Measurements from ENCODE around the gene SMAD9. TPM values are rescaled to one million over a fixed set of nuclear protein-coding genes. Genes with fewer than 3 reads are reported as not detected.
A peak's percentile ranks its signal among the peaks of the same experiment; 100 is the strongest.

The SMAD9 gene
- total RNA-seq, 4 donors from 2014 or later: 0.88 to 7.8 (median 2.9) TPM

DNA sequence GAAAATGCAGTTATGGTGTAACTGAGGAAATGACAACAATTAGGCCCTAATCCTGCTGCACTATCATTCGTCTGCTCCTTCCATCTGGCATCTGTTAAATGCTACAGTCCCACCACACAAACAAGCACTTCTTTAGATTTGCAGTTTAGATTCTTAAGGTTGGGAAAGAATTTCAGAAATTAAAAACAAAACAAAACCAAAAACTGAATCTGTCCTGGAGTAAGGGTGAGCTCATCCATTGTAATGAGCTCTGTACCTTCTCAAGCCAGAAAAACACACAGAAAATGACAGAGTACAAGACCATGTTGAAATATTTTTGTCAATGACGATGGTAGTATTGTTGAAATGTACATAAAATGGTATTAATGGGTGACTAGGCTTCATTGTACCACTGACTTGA lies 28.3 kb downstream of the SMAD9 start:
- Histone ChIP-seq H3K27ac (no peak overlapping the region), H3K27me3 (no peaks in the 10 kb centered on the region), H3K9me3 (no peaks in the 10 kb centered on the region), H3K4me3 (no peak overlapping the region), H3K36me3 (no peaks in the 10 kb centered on the region), H3K4me1 (peaks cover 0 to 6% (median 0%) of the 10 kb centered on the region in 3 donors)
- no peak for DNase-seq
- WGBS, 2 donors: 67 to 82% methylated on average over 2 of the region's 2 CpGs
- intact Hi-C loops (cut with DNase I): no loop called here
- no peak for TF ChIP-seq POLR2A (IDR thresholded peaks at IDR 0.05)
- TF ChIP-seq, protein P1, sequence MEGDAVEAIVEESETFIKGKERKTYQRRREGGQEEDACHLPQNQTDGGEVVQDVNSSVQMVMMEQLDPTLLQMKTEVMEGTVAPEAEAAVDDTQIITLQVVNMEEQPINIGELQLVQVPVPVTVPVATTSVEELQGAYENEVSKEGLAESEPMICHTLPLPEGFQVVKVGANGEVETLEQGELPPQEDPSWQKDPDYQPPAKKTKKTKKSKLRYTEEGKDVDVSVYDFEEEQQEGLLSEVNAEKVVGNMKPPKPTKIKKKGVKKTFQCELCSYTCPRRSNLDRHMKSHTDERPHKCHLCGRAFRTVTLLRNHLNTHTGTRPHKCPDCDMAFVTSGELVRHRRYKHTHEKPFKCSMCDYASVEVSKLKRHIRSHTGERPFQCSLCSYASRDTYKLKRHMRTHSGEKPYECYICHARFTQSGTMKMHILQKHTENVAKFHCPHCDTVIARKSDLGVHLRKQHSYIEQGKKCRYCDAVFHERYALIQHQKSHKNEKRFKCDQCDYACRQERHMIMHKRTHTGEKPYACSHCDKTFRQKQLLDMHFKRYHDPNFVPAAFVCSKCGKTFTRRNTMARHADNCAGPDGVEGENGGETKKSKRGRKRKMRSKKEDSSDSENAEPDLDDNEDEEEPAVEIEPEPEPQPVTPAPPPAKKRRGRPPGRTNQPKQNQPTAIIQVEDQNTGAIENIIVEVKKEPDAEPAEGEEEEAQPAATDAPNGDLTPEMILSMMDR (IDR thresholded peaks at IDR 0.05): no peak

DNA sequence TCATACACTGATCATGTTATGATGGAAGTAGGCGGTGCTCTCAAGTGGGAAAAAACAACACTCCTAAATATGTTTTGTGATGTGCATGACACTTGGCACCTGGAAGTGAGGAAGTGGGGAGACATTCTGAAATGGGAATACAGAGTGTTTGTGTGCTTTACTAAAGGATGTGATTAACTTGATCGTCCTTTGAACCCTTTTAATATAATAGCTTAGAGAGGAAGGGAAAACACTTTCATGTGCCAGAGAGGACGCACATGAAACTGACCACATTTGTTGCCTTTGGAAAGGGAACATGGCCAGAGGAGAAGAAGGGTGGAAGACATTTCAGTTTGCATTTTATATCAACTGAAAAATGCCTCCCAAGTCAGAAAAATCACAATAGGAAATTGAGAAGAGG lies 31.4 kb downstream of the SMAD9 start:
- H3K27ac ChIP-seq: peak overlapping the region in 3 of 4 donors; percentile 33 to 68 (median 36)
- H3K36me3 ChIP-seq: no peaks in the 10 kb centered on the region
- H3K27me3 ChIP-seq: no peaks in the 10 kb centered on the region
- no peak overlapping the region for H3K4me3 ChIP-seq
- no peak for TF ChIP-seq POLR2A (IDR thresholded peaks at IDR 0.05)
- TF ChIP-seq, protein P1 (IDR thresholded peaks at IDR 0.05): no peak
- DNase-seq: no peak
- intact Hi-C loops (cut with DNase I): no loop called here
- WGBS, 2 donors: 62 to 77% methylated on average over 3 of the region's 3 CpGs
- peaks cover 0 to 6% (median 0%) of the 10 kb centered on the region in 3 donors for H3K4me1 ChIP-seq
- no peaks in the 10 kb centered on the region for H3K9me3 ChIP-seq

DNA sequence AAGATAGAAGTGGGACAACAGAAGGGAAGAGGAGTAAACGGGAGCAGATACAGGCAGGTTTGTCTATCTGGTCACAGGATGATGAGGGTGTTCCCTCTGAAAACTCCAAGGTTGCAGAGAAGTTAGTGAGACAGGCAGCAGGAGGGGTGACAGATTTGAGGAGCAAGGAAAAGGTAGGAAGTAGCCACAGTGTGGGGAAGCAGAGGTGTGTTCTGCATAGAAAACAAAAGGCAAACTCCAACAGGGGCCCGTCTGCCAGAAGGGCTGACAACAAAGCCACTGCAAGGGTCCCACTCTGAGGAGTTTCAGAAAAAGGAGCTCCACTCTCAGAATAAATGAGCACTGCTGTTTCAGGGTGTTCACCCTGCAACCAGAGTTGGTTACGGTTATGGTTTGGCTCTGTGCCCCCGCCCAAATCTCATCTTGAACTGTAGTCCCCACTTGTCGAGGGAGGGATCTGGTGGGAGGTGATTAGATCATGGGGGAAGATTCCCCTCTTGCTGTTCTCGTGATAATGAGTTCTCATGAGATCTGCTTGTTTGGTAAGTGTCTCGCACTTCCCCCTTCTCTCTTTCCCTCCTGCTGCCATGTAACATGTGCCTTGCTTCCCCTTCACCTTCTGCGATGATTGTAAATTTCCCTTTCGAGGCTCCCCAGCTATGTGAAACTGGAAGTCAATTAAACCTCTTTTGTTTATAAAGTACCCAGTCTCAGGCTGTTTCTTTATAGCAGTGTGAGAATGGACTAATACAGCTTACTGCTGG lies 32.1 kb downstream of the SMAD9 start:
- DNase-seq: no peak
- intact Hi-C loops (cut with DNase I): no loop called here
- Histone ChIP-seq H3K27me3 (no peaks in the 10 kb centered on the region), H3K4me3 (no peak overlapping the region), H3K36me3 (no peaks in the 10 kb centered on the region), H3K9me3 (no peaks in the 10 kb centered on the region), H3K4me1 (peaks cover 0 to 6% (median 0%) of the 10 kb centered on the region in 3 donors), H3K27ac (peak overlapping the region in 3 of 4 donors; percentile 33 to 68 (median 36))
- no peak for TF ChIP-seq POLR2A (IDR thresholded peaks at IDR 0.05)
- TF ChIP-seq, protein P1 (IDR thresholded peaks at IDR 0.05): no peak
- WGBS, 2 donors: 52 to 55% methylated on average over 8 to 9 of the region's 9 CpGs

DNA sequence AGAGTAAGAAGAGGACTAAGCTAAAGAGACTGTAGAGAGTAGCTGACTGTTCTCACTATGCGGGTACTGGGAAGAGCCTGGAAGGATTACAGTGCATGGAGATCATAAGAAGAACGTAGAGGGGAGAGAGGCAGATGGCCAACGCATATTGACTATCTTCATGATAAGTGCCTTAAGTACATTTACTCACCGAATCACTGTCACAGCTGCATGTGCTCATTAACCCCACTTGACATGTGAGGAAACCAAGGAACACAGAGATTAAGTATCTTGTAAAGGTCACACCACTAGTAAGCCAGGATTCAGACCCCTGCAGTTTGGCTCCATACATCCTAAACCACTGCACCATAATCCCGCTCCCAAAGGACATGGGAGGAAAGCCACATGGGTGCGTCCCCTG lies 34.1 kb downstream of the SMAD9 start:
- DNase-seq: no peak
- no peaks in the 10 kb centered on the region for H3K36me3 ChIP-seq
- intact Hi-C loops (cut with DNase I): no loop called here
- no peaks in the 10 kb centered on the region for H3K9me3 ChIP-seq
- H3K27me3 ChIP-seq: no peaks in the 10 kb centered on the region
- WGBS, 2 donors: 90 to 91% methylated on average over 4 of the region's 6 CpGs
- peaks cover 0 to 6% (median 0%) of the 10 kb centered on the region in 3 donors for H3K4me1 ChIP-seq
- no peak overlapping the region for H3K4me3 ChIP-seq
- H3K27ac ChIP-seq: no peak overlapping the region
- TF ChIP-seq, protein P1 (IDR thresholded peaks at IDR 0.05): no peak
- no peak for TF ChIP-seq POLR2A (IDR thresholded peaks at IDR 0.05)

DNA sequence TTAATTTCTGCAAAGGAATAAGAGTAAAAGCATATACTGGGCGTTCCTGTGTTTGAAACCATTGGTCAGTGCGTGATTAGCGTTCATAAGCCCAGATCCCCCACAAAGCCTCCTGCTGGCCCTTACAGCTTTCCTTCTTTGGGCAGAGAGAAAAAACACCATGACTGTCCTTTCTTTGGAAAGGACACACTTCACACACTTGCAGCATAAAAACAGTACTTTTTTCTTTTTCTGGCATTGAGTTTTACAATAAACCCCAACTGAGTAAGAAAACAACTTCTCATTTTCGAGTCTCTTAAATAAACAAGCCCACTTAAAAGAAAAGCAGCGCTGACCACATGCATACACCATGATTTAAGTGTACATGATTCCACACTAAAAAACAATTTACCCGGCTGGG lies 35.8 kb downstream of the SMAD9 start:
- DNase-seq: no peak
- Histone ChIP-seq H3K27ac (no peak overlapping the region), H3K27me3 (no peaks in the 10 kb centered on the region), H3K4me3 (no peak overlapping the region), H3K9me3 (no peaks in the 10 kb centered on the region), H3K4me1 (no peaks in the 10 kb centered on the region), H3K36me3 (peaks cover 0 to 4% (median 0%) of the 10 kb centered on the region in 3 donors)
- TF ChIP-seq POLR2A (IDR thresholded peaks at IDR 0.05): no peak
- TF ChIP-seq, protein P1 (IDR thresholded peaks at IDR 0.05): no peak
- WGBS, 2 donors: 72 to 85% methylated on average over 6 of the region's 6 CpGs
- intact Hi-C loops (cut with DNase I): no loop called here

All from esophagus squamous epithelium (tissue), 5 donors.